H1 (cell line): ENCODE data around the gene CRAT.

ENCODE experiments used
- ASH2L ChIP-seq: fragments of 200-600, 300-600 bp; sonication (generic); IDR thresholded peaks from one replicate; pipeline ENCODE4 v1.7.1; 2017; ENCODE audit warnings: low read length
- CTCF ChIP-seq, 3 experiments: IDR thresholded peaks; 1 replicate in 2 of 3; 2 replicates in 1 of 3; pipeline versions ENCODE4 v1.5.1 to v1.6.1; 2011; ENCODE audit warnings: low read length in 3 of 3, mild to moderate bottlenecking in 3 of 3, inconsistent platforms in 2 of 3, low read depth in 1 of 3, moderate library complexity in 1 of 3; ENCODE audit not compliant: insufficient read depth in 1 of 3; ENCODE audit errors: control extremely low read depth in 1 of 3
- MAFK ChIP-seq: IDR thresholded peaks from 2 replicates; pipeline ENCODE4 v1.6.1; 2012; ENCODE audit warnings: low read depth, mild to moderate bottlenecking, improper control_type of control experiment, low read length
- POLR2A ChIP-seq, 2 experiments: IDR thresholded peaks; 1 replicate in 1 of 2; 2 replicates in 1 of 2; pipeline ENCODE4 v1.6.1; 2011; ENCODE audit warnings: low read depth in 2 of 2, low read length in 2 of 2, mild to moderate bottlenecking in 2 of 2; ENCODE audit errors: control extremely low read depth in 1 of 2
- SIX5 ChIP-seq: IDR thresholded peaks from 2 replicates; pipeline ENCODE4 v1.6.1; 2011; ENCODE audit warnings: mild to moderate bottlenecking, low read depth, low read length

- TF ChIP-seq CTCF (IDR thresholded peaks at IDR 0.05; ENCODE audit: control extremely low read depth in 1 of 3, insufficient read depth in 1 of 3, low read depth in 1 of 3, low read length in 3 of 3) (peak in 2 of 3 experiments; percentile 80 to 84; a peak in 3 of 4 replicates), POLR2A (IDR thresholded peaks at IDR 0.05; ENCODE audit: control extremely low read depth in 1 of 2, low read depth in 2 of 2, low read length in 2 of 2) (no peak; a peak in 2 of 3 replicates), SIX5 (no peak), MAFK (no peak), ASH2L (no peak)
Measured at GRCh38 chr9:129139233-129139992, 28.8 kb upstream of the CRAT start.
